Ascending aorta (tissue), 2 donors: ENCODE data around the gene ABR. TPM values are rescaled to one million over a fixed set of nuclear protein-coding genes. Genes with fewer than 3 reads are reported as not detected.
A peak's percentile ranks its signal among the peaks of the same experiment; 100 is the strongest.
"Not testable (repeated sequence)": the region's sequence is repeated elsewhere in the genome, so short reads cannot be mapped to it uniquely, and the experiment has no call there.

ENCODE experiments used
- DNase-seq, 2 donors: peaks; one replicate each; pipeline ENCODE4 v3.0.0-alpha.2; 2019; ENCODE audit warnings: low spot score in 2 of 2
- H3K27ac ChIP-seq, 2 donors: fragments of 200-600 bp; sonication (generic); one replicate each; pipeline ENCODE4 v1.5.1; 2016 to 2017; ENCODE audit warnings: mild to moderate bottlenecking in 1 of 2
- H3K27me3 ChIP-seq: fragments of 200-600 bp; sonication (generic); one replicate; pipeline ENCODE4 v1.5.1; 2017
- H3K36me3 ChIP-seq, 2 donors: fragments of 200-600 bp; sonication (generic); one replicate each; pipeline ENCODE4 v1.5.1; 2016
- H3K4me1 ChIP-seq, 2 donors: fragments of 200-600 bp; sonication (generic); one replicate each; pipeline ENCODE4 v1.5.1; 2016 to 2017; ENCODE audit warnings: mild to moderate bottlenecking in 1 of 2
- H3K4me3 ChIP-seq, 2 donors: fragments of 200-600 bp; sonication (generic); one replicate each; pipeline ENCODE4 v1.5.1; 2016 to 2017; ENCODE audit warnings: mild to moderate bottlenecking in 1 of 2
- H3K9me3 ChIP-seq, 2 donors: fragments of 200-600 bp; sonication (generic); one replicate each; pipeline ENCODE4 v1.5.1; 2016
- intact Hi-C: fragments of 100-400 bp; cut with DNase I; formaldehyde crosslinking; loops from one replicate; pipeline ENCODE4 v1.15.1; 2023
- total RNA-seq: library from RNA; depleted of rRNA; stranded (reverse); fragments of >200 nt; gene quantifications from one replicate; pipeline ENCODE4 v1.1.0, GENCODE V29; 2016
- TF ChIP-seq, protein P1 (sequence below), 3 experiments: fragments of 200-600 bp in 2 of 3; fragments of 450-650 bp in 1 of 3; sonication (generic) in 2 of 3; IDR thresholded peaks; one replicate each; pipeline ENCODE4 v1.5.1; 2016 to 2019; ENCODE audit warnings: antibody characterized with exemption in 3 of 3, mild to moderate bottlenecking in 1 of 3, moderate library complexity in 1 of 3

Gene ABR
- total RNA-seq, 1 donor from 2014 or later = 184 TPM

DNA sequence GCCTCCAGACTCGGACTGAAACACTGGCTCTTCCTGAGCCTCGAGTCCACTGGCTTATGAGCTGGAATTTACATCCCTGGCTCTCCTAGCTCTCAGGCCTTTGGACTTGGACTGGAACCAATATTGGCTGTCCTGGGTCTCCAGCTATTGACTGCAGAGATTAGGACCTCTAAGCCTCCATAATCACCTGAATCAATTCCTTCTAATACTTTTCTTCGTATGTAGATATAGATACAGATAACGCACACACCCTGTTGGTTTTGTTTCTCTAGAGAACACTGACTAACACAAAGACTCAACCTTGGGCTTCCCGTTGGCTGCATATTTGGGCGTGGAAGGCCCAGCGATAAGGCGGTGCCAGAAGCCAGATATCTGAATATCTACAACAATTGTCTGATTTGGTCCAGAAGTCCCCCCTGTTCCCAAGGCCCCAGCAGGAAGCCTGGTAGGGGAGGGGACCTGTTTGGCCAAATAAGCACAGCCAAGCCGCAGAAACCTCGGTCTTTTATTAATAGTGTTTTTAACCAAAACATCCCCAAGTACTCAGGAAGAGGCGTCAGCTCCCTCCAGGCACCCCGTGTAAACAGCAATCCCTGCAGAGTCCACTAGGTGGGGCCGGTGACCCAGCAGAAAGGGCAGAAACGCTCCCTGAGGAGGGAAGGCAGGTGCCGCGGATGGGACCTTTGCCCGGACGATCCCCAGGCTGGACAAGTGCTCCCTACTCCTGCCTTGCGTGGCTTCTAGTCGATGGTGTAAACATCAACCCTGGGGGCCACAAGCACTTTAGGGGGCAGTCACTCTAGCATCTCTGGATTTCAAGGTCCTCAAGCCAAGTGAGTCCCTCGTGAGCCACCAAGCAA is 57.0 kb downstream of the ABR start:
- no peaks in the 10 kb centered on the region for H3K9me3 ChIP-seq
- H3K27ac ChIP-seq = peak overlapping the region; percentile 54 to 75
- H3K4me1 ChIP-seq = peaks cover 0 to 22% of the 10 kb centered on the region in 2 donors
- TF ChIP-seq, protein P1, sequence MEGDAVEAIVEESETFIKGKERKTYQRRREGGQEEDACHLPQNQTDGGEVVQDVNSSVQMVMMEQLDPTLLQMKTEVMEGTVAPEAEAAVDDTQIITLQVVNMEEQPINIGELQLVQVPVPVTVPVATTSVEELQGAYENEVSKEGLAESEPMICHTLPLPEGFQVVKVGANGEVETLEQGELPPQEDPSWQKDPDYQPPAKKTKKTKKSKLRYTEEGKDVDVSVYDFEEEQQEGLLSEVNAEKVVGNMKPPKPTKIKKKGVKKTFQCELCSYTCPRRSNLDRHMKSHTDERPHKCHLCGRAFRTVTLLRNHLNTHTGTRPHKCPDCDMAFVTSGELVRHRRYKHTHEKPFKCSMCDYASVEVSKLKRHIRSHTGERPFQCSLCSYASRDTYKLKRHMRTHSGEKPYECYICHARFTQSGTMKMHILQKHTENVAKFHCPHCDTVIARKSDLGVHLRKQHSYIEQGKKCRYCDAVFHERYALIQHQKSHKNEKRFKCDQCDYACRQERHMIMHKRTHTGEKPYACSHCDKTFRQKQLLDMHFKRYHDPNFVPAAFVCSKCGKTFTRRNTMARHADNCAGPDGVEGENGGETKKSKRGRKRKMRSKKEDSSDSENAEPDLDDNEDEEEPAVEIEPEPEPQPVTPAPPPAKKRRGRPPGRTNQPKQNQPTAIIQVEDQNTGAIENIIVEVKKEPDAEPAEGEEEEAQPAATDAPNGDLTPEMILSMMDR (IDR thresholded peaks at IDR 0.05) = peak; percentile 91 to 92 (median 92)
- no peaks in the 10 kb centered on the region for H3K27me3 ChIP-seq
- H3K36me3 ChIP-seq = no peaks in the 10 kb centered on the region
- DNase-seq = peak in 1 of 2 donors; percentile 91
- intact Hi-C loops = loop anchor here (1.0 to 10.0 kb wide), 4 partner anchors 25 to 212 kb away; no protein-coding TSS in a partner anchor
- no peak overlapping the region for H3K4me3 ChIP-seq

DNA sequence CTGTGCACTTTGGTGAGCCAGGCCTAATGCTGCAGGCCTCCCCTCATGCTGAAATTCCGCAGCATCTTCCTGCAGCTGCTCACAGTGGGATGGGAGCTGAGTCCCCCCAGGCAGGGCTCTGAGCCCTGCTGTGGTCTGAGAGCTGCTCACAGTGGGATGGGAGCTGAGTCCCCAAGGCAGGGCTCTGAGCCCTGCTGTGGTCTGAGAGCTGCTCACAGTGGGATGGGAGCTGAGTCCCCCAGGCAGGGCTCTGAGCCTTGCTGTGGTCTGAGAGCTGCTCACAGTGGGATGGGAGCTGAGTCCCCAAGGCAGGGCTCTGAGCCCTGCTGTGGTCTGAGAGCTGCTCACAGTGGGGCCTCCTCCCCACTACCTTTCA is 58.4 kb downstream of the ABR start:
- H3K27me3 ChIP-seq, DNase-seq, H3K36me3 ChIP-seq, H3K9me3 ChIP-seq, H3K4me3 ChIP-seq: not testable (repeated sequence)
- Histone ChIP-seq H3K4me1 (peaks cover 0 to 22% of the 10 kb centered on the region in 2 donors), H3K27ac (peak overlapping the region in 1 of 2 donors; percentile 2)
- intact Hi-C loops = loop anchor here (5.0 to 10.0 kb wide), 2 partner anchors 146 to 213 kb away; no protein-coding TSS in a partner anchor

DNA sequence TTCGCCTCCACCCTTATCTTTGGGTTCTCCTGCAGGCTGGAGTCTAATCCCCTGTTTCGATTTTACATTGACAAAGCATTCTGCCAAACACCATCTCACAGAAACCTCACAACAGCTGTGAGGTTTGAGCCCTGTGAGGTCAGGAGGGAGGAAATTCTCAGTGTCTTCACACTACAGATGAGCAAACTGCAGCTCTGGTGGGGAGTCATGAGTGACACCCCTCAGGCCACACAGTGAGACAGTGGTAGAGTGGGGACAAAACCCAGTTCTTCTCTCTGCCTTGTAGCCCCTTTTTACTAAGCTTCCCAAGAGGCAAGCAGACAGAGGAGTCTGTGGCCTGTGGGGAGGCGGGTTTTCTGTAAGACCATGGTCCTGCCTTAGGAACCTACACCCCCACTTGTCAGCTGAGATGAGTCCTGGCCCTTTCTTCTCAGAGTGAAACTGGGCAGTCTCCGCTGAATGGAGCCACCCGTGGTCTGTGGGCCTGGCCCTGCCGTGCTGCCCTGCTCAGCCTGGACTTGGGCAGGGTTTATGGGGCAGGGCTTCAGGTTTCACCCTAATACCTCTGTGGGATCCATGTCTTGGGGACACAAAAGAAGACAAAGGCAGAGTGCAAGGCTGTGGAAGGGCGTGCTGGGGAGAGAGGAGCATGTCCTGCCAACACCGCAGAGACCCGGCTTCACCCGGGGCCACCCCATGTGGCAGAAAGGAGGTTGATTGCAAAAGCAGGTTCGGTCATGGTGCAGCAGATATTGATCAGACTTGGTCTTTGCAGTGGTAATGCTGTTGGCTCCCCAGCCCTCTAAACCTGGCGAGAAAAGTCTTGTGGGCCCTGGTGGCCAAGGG is 59.0 kb downstream of the ABR start:
- no peaks in the 10 kb centered on the region for H3K36me3 ChIP-seq
- peak overlapping the region in 1 of 2 donors; percentile 2 for H3K27ac ChIP-seq
- H3K9me3 ChIP-seq = no peaks in the 10 kb centered on the region
- peaks cover 0 to 20% of the 10 kb centered on the region in 2 donors for H3K4me1 ChIP-seq
- TF ChIP-seq, protein P1 (IDR thresholded peaks at IDR 0.05) = no peak
- intact Hi-C loops = loop anchor here (5.0 to 10.0 kb wide), 2 partner anchors 146 to 214 kb away; no protein-coding TSS in a partner anchor
- H3K27me3 ChIP-seq = no peaks in the 10 kb centered on the region
- no peak overlapping the region for H3K4me3 ChIP-seq
- no peak for DNase-seq

DNA sequence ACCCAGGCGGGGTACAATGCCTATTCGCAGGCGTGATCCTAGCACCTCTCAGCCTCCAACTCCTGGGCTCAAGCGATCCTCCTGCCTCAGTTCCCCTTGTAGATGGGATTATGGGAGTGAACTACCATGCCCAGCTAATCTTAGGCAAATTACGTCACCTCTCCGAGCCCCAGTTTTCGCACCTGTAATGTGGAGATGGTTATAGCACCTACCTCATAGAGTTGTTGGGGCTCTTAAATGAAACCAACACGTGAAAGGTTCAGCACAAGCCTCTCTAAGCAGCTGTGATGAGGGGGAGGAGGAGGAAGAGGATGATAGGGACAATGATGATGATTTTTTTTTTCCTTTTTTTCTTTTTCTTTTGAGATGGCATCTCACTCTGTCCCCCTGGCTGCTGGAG is 59.9 kb downstream of the ABR start:
- peaks cover 0 to 22% of the 10 kb centered on the region in 2 donors for H3K4me1 ChIP-seq
- no peaks in the 10 kb centered on the region for H3K9me3 ChIP-seq
- intact Hi-C loops = loop anchor here (5.0 to 10.0 kb wide), 2 partner anchors 147 to 215 kb away; no protein-coding TSS in a partner anchor
- no peak overlapping the region for H3K27ac ChIP-seq
- H3K36me3 ChIP-seq = no peaks in the 10 kb centered on the region
- DNase-seq = no peak
- no peak overlapping the region for H3K4me3 ChIP-seq
- H3K27me3 ChIP-seq = no peaks in the 10 kb centered on the region
- TF ChIP-seq, protein P1 (IDR thresholded peaks at IDR 0.05) = no peak

DNA sequence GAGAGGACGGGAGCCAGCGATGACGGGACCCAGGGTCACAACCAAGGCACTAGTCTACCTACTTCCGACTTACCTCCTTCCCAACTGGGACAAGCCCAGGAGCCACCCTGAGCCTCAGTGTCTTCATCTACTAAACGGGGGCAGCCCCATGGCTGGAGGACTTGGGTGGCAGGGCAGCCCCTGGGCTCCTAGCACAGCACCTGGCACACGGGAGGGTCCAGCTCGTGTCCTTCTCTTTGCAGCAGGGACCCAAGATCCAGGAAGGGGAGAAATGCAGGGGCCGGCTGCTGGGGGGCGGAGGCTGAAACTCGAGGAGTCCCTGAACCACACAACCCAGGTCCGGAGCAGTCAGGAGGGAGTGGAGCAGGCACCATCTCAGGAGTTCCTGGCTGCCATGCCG is 63.2 kb downstream of the ABR start:
- H3K9me3 ChIP-seq = no peaks in the 10 kb centered on the region
- H3K27ac ChIP-seq = peak overlapping the region; percentile 90 to 99
- intact Hi-C loops = no loop called here

More for the DNA sequence above, 63.2 kb downstream of the ABR start:
- TF ChIP-seq, protein P1 (IDR thresholded peaks at IDR 0.05) = no peak
- no peaks in the 10 kb centered on the region for H3K36me3 ChIP-seq
- no peak for DNase-seq
- no peak overlapping the region for H3K4me3 ChIP-seq
- no peaks in the 10 kb centered on the region for H3K27me3 ChIP-seq
- peaks cover 7 to 31% of the 10 kb centered on the region in 2 donors for H3K4me1 ChIP-seq
